Measurements from ENCODE around the gene ZNF641.

DNA sequence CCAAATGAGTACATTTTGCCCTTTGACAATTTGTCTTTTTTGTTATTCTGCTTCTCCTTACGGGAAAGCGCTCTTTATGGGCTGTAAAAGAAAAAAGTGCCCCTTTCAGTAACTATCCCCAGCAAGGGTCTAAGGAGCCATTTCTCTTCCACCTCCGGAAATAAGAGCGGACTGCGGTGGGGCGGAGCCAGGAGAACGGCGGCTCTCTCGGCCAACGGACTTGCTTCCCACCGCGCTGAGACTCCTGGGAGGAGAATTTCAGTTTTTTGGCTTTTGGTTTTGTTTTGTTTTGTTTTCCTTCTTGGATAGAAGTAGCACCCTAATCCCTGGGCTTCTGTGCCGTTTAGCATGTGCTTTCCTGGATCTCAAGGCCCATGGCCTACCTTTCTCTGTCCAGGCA, 43.5 kb downstream of the ZNF641 start:
- TF ChIP-seq, protein P1, sequence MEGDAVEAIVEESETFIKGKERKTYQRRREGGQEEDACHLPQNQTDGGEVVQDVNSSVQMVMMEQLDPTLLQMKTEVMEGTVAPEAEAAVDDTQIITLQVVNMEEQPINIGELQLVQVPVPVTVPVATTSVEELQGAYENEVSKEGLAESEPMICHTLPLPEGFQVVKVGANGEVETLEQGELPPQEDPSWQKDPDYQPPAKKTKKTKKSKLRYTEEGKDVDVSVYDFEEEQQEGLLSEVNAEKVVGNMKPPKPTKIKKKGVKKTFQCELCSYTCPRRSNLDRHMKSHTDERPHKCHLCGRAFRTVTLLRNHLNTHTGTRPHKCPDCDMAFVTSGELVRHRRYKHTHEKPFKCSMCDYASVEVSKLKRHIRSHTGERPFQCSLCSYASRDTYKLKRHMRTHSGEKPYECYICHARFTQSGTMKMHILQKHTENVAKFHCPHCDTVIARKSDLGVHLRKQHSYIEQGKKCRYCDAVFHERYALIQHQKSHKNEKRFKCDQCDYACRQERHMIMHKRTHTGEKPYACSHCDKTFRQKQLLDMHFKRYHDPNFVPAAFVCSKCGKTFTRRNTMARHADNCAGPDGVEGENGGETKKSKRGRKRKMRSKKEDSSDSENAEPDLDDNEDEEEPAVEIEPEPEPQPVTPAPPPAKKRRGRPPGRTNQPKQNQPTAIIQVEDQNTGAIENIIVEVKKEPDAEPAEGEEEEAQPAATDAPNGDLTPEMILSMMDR (IDR thresholded peaks at IDR 0.05) = no peak
- no peak for TF ChIP-seq POLR2A (IDR thresholded peaks at IDR 0.05)

Data from adrenal gland (tissue), 5 donors.